Neural progenitor cell (in vitro differentiated cells): ENCODE measurements around the gene CYTH3. TPM values are rescaled to one million over a fixed set of nuclear protein-coding genes. Genes with fewer than 3 reads are reported as not detected.

Experiments used
- DNase-seq: peaks from one replicate; pipeline ENCODE4 v3.0.0-alpha.2; 2016; ENCODE audit warnings: low spot score
- H2AFZ ChIP-seq: fragments of 200-600 bp; sonication (generic); replicated peaks from 2 replicates; pipeline ENCODE4 v1.6.1; 2016; ENCODE audit warnings: antibody characterized with exemption
- H3F3A ChIP-seq: fragments of 200-600 bp; sonication (generic); 2 replicates; pipeline ENCODE4 v1.6.1; 2016; ENCODE audit warnings: antibody characterized with exemption, low read depth
- H3K27ac ChIP-seq: fragments of 200-600 bp; sonication (generic); 2 replicates; pipeline ENCODE4 v1.5.1; 2016; ENCODE audit warnings: mild to moderate bottlenecking
- H3K27me3 ChIP-seq: fragments of 200-600 bp; sonication (generic); 2 replicates; pipeline ENCODE4 v1.6.1; 2016; ENCODE audit warnings: mild to moderate bottlenecking, moderate library complexity
- H3K36me3 ChIP-seq: fragments of 200-600 bp; sonication (generic); 2 replicates; pipeline ENCODE4 v1.5.1; 2016
- H3K4me1 ChIP-seq: fragments of 200-600 bp; sonication (generic); 2 replicates; pipeline ENCODE4 v1.6.1; 2016; ENCODE audit warnings: mixed run types
- H3K4me2 ChIP-seq: fragments of 200-600 bp; sonication (generic); 2 replicates; pipeline ENCODE4 v1.6.1; 2016
- H3K4me3 ChIP-seq: fragments of 200-600 bp; sonication (generic); 2 replicates; pipeline ENCODE4 v1.5.1; 2016
- H3K79me2 ChIP-seq: fragments of 200-600 bp; sonication (generic); 2 replicates; pipeline ENCODE4 v1.6.1; 2016; ENCODE audit warnings: low read depth
- H3K9ac ChIP-seq: fragments of 200-600 bp; sonication (generic); 2 replicates; pipeline ENCODE4 v1.6.1; 2016
- H3K9me3 ChIP-seq: fragments of 200-600 bp; sonication (generic); 2 replicates; pipeline ENCODE4 v1.5.1; 2016; ENCODE audit warnings: low read depth
- H4K20me1 ChIP-seq: fragments of 200-600 bp; sonication (generic); 2 replicates; pipeline ENCODE4 v1.6.1; 2016; ENCODE audit warnings: low read depth
- H3K27ac Mint-ChIP-seq: 3 replicates; pipeline ENCODE4 v1.8.0; 2021; ENCODE audit warnings: mixed read lengths
- H3K27me3 Mint-ChIP-seq: 2 replicates; pipeline ENCODE4 v1.8.0; 2022; ENCODE audit warnings: low read depth, mild to moderate bottlenecking, inconsistent platforms, moderate library complexity, mixed read lengths; ENCODE audit not compliant: insufficient read depth
- H3K36me3 Mint-ChIP-seq: 3 replicates; pipeline ENCODE4 v1.8.0; 2021; ENCODE audit warnings: mixed read lengths
- H3K4me1 Mint-ChIP-seq: 3 replicates; pipeline ENCODE4 v1.8.0; 2021; ENCODE audit warnings: mixed read lengths
- H3K4me3 Mint-ChIP-seq: 3 replicates; pipeline ENCODE4 v1.8.0; 2021; ENCODE audit warnings: mild to moderate bottlenecking, moderate library complexity, mixed read lengths
- H3K9me3 Mint-ChIP-seq: 3 replicates; pipeline ENCODE4 v1.8.0; 2020; ENCODE audit warnings: mixed read lengths
- CTCF ChIP-seq: fragments of 200-600 bp; sonication (generic); IDR thresholded peaks from 2 replicates; pipeline ENCODE4 v1.5.1; 2017; ENCODE audit warnings: antibody characterized with exemption, mild to moderate bottlenecking
- EZH2 ChIP-seq: fragments of 200-600 bp; sonication (generic); IDR thresholded peaks from 2 replicates; pipeline ENCODE4 v1.6.1; 2017; ENCODE audit warnings: antibody characterized with exemption, mild to moderate bottlenecking, moderate library complexity
- EZH2phosphoT487 ChIP-seq: fragments of 200-600 bp; sonication (generic); IDR thresholded peaks from 2 replicates; pipeline ENCODE4 v1.6.1; 2017; ENCODE audit warnings: antibody characterized with exemption
- total RNA-seq: library from RNA; depleted of rRNA; stranded (reverse); fragments of >200 nt; gene quantifications from 2 replicates; pipeline ENCODE4 v1.2.3, GENCODE V29; 2015; ENCODE audit warnings: low replicate concordance

The CYTH3 gene
- total RNA-seq, 1 donor from 2014 or later: 10.9 TPM

GRCh38 chr7:6273917-6274630 lies 1.6 kb upstream of the CYTH3 start:
- Mint-ChIP-seq H3K36me3 (no peaks in the 10 kb centered on the region), H3K27ac (no peak overlapping the region), H3K4me3 (no peak overlapping the region), H3K9me3 (no peaks in the 10 kb centered on the region), H3K4me1 (peaks cover 26% of the 10 kb centered on the region), H3K27me3 (peaks cover 4% of the 10 kb centered on the region)
- Histone ChIP-seq H3K27ac (no peak overlapping the region), H3K4me1 (peaks cover 7% of the 10 kb centered on the region), H4K20me1 (peaks cover 22% of the 10 kb centered on the region), H2AFZ (no peak overlapping the region), H3K27me3 (peaks cover 27% of the 10 kb centered on the region), H3K9me3 (no peaks in the 10 kb centered on the region), H3F3A (peaks cover 7% of the 10 kb centered on the region), H3K4me3 (no peak overlapping the region), H3K36me3 (no peaks in the 10 kb centered on the region), H3K79me2 (peaks cover 28% of the 10 kb centered on the region), H3K9ac (no peak overlapping the region), H3K4me2 (no peak overlapping the region)
- no peak for DNase-seq
- TF ChIP-seq EZH2phosphoT487: no peak
- no peak for TF ChIP-seq CTCF
- TF ChIP-seq EZH2: no peak

- H3K79me2 ChIP-seq: peaks cover 30% of the 10 kb centered on the region
- H2AFZ ChIP-seq: no peak overlapping the region
- peaks cover 8% of the 10 kb centered on the region for H3F3A ChIP-seq
- peaks cover 29% of the 10 kb centered on the region for H4K20me1 ChIP-seq
- no peak overlapping the region for H3K27ac Mint-ChIP-seq
- H3K36me3 Mint-ChIP-seq: no peaks in the 10 kb centered on the region
- no peak overlapping the region for H3K4me3 ChIP-seq
- peaks cover 26% of the 10 kb centered on the region for H3K4me1 Mint-ChIP-seq
- H3K4me1 ChIP-seq: peaks cover 10% of the 10 kb centered on the region
- TF ChIP-seq CTCF (no peak), EZH2phosphoT487 (no peak), EZH2 (no peak)
- H3K4me3 Mint-ChIP-seq: peak overlapping the region; percentile 85
- no peak overlapping the region for H3K27ac ChIP-seq
- H3K9ac ChIP-seq: no peak overlapping the region
- no peak overlapping the region for H3K4me2 ChIP-seq
- no peaks in the 10 kb centered on the region for H3K9me3 ChIP-seq
- no peaks in the 10 kb centered on the region for H3K36me3 ChIP-seq
- H3K27me3 Mint-ChIP-seq: peaks cover 4% of the 10 kb centered on the region
- peaks cover 27% of the 10 kb centered on the region for H3K27me3 ChIP-seq
- DNase-seq: no peak
- H3K9me3 Mint-ChIP-seq: no peaks in the 10 kb centered on the region
These were observed 985 bp upstream of the CYTH3 start for GRCh38 chr7:6273380-6273837.

- H2AFZ ChIP-seq: peak overlapping the region; percentile 80
- H3K27ac Mint-ChIP-seq: no peak overlapping the region
- H4K20me1 ChIP-seq: peaks cover 29% of the 10 kb centered on the region
- peaks cover 45% of the 10 kb centered on the region for H3K79me2 ChIP-seq
- H3K9ac ChIP-seq: peak overlapping the region; percentile 69
- H3K27me3 ChIP-seq: peaks cover 27% of the 10 kb centered on the region
- H3K9me3 Mint-ChIP-seq: no peaks in the 10 kb centered on the region
- peak overlapping the region; percentile 97 for H3K4me3 ChIP-seq
- H3K9me3 ChIP-seq: no peaks in the 10 kb centered on the region
- H3F3A ChIP-seq: peaks cover 8% of the 10 kb centered on the region
- H3K4me1 ChIP-seq: peaks cover 10% of the 10 kb centered on the region
- peaks cover 4% of the 10 kb centered on the region for H3K27me3 Mint-ChIP-seq
- DNase-seq: no peak
- peak overlapping the region; percentile 97 for H3K4me3 Mint-ChIP-seq
- peaks cover 19% of the 10 kb centered on the region for H3K4me1 Mint-ChIP-seq
- H3K27ac ChIP-seq: no peak overlapping the region
- no peaks in the 10 kb centered on the region for H3K36me3 ChIP-seq
- peak overlapping the region; percentile 97 for H3K4me2 ChIP-seq
- TF ChIP-seq CTCF (no peak), EZH2 (no peak), EZH2phosphoT487 (no peak)
- no peaks in the 10 kb centered on the region for H3K36me3 Mint-ChIP-seq
These were observed 557 bp downstream of the CYTH3 start for GRCh38 chr7:6271694-6272440.
